ENCODE data around the gene ERGIC1.

GRCh38 chr5:172799416-172799815, 34.6 kb upstream of the ERGIC1 start:
- TF ChIP-seq, protein P1, sequence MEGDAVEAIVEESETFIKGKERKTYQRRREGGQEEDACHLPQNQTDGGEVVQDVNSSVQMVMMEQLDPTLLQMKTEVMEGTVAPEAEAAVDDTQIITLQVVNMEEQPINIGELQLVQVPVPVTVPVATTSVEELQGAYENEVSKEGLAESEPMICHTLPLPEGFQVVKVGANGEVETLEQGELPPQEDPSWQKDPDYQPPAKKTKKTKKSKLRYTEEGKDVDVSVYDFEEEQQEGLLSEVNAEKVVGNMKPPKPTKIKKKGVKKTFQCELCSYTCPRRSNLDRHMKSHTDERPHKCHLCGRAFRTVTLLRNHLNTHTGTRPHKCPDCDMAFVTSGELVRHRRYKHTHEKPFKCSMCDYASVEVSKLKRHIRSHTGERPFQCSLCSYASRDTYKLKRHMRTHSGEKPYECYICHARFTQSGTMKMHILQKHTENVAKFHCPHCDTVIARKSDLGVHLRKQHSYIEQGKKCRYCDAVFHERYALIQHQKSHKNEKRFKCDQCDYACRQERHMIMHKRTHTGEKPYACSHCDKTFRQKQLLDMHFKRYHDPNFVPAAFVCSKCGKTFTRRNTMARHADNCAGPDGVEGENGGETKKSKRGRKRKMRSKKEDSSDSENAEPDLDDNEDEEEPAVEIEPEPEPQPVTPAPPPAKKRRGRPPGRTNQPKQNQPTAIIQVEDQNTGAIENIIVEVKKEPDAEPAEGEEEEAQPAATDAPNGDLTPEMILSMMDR (IDR thresholded peaks at IDR 0.05), result no peak
- no peak for TF ChIP-seq POLR2A (IDR thresholded peaks at IDR 0.05)

Measured in esophagus squamous epithelium (tissue), 4 donors.